ENCODE measurements around the gene CH25H. TPM values are rescaled to one million over a fixed set of nuclear protein-coding genes. Genes with fewer than 3 reads are reported as not detected.

The CH25H gene
- total RNA-seq, 1 donor from 2014 or later = 10.0 TPM

- peaks cover 4% of the 10 kb centered on the region for H3K27me3 Mint-ChIP-seq (ENCODE audit: unreplicated experiment)
- no peaks in the 10 kb centered on the region for H3K9me3 Mint-ChIP-seq (ENCODE audit: unreplicated experiment)
- peak overlapping the region; percentile 68 for H3K27ac Mint-ChIP-seq (ENCODE audit: unreplicated experiment)
- H3K4me1 Mint-ChIP-seq (ENCODE audit: unreplicated experiment) = peaks cover 43% of the 10 kb centered on the region
- no peak for TF ChIP-seq CTCF (IDR thresholded peaks at IDR 0.05; ENCODE audit: unreplicated experiment)
- DNase-seq (ENCODE audit: low spot score) = peak; percentile 70
- no peaks in the 10 kb centered on the region for H3K36me3 Mint-ChIP-seq (ENCODE audit: low read depth, unreplicated experiment)
- peak overlapping the region; percentile 91 for H3K4me3 Mint-ChIP-seq (ENCODE audit: unreplicated experiment)
These were observed 859 bp upstream of the CH25H start for GRCh38 chr10:89207801-89208551.

GRCh38 chr10:89206402-89207180 is 526 bp downstream of the CH25H start:
- Mint-ChIP-seq H3K36me3 (ENCODE audit: low read depth, unreplicated experiment) (no peaks in the 10 kb centered on the region), H3K27me3 (ENCODE audit: unreplicated experiment) (peaks cover 4% of the 10 kb centered on the region), H3K4me3 (ENCODE audit: unreplicated experiment) (peak overlapping the region; percentile 91), H3K9me3 (ENCODE audit: unreplicated experiment) (no peaks in the 10 kb centered on the region), H3K27ac (ENCODE audit: unreplicated experiment) (peak overlapping the region; percentile 50), H3K4me1 (ENCODE audit: unreplicated experiment) (peaks cover 34% of the 10 kb centered on the region)
- no peak for TF ChIP-seq CTCF (IDR thresholded peaks at IDR 0.05; ENCODE audit: unreplicated experiment)
- DNase-seq (ENCODE audit: low spot score) = peak; percentile 21

- Mint-ChIP-seq H3K27ac (ENCODE audit: unreplicated experiment) (no peak overlapping the region), H3K4me1 (ENCODE audit: unreplicated experiment) (peaks cover 20% of the 10 kb centered on the region), H3K36me3 (ENCODE audit: low read depth, unreplicated experiment) (no peaks in the 10 kb centered on the region), H3K9me3 (ENCODE audit: unreplicated experiment) (no peaks in the 10 kb centered on the region), H3K27me3 (ENCODE audit: unreplicated experiment) (peaks cover 4% of the 10 kb centered on the region), H3K4me3 (ENCODE audit: unreplicated experiment) (no peak overlapping the region)
- no peak for DNase-seq (ENCODE audit: low spot score)
- no peak for TF ChIP-seq CTCF (IDR thresholded peaks at IDR 0.05; ENCODE audit: unreplicated experiment)
These were observed 2.4 kb downstream of the CH25H start for GRCh38 chr10:89204621-89205185.

GRCh38 chr10:89203237-89203636 is 3.9 kb downstream of the CH25H start:
- Mint-ChIP-seq H3K36me3 (ENCODE audit: low read depth, unreplicated experiment) (no peaks in the 10 kb centered on the region), H3K9me3 (ENCODE audit: unreplicated experiment) (no peaks in the 10 kb centered on the region), H3K4me1 (ENCODE audit: unreplicated experiment) (peaks cover 11% of the 10 kb centered on the region)

More at GRCh38 chr10:89203237-89203636, 3.9 kb downstream of the CH25H start:
- DNase-seq (ENCODE audit: low spot score) = no peak
- Mint-ChIP-seq H3K4me3 (ENCODE audit: unreplicated experiment) (no peak overlapping the region), H3K27me3 (ENCODE audit: unreplicated experiment) (peaks cover 4% of the 10 kb centered on the region), H3K27ac (ENCODE audit: unreplicated experiment) (no peak overlapping the region)
- no peak for TF ChIP-seq CTCF (IDR thresholded peaks at IDR 0.05; ENCODE audit: unreplicated experiment)

Data from endothelial cell (in vitro differentiated cells).